Calu3 (cell line): ENCODE results near the gene GRP. TPM values are rescaled to one million over a fixed set of nuclear protein-coding genes. Genes with fewer than 3 reads are reported as not detected.

ENCODE experiments used
- BruUV-seq: library from RNA; stranded (reverse); fragments of 400-500 nt; replicated peaks from 2 replicates; lab custom pipeline; 2021; lab: Mats Ljungman, UMichigan
- CTCF ChIA-PET: fragments of 300-600 bp; sonication (Branson Sonifier 250); formaldehyde crosslinking; loops from one replicate; lab custom pipeline; 2022; ENCODE audit warnings: antibody characterized with exemption; lab: Charles Lee
- DNase-seq: peaks from one replicate; pipeline ENCODE4 v3.0.0; 2022
- H3K27ac Mint-ChIP-seq: one replicate; pipeline ENCODE4 v1.8.0; 2022; ENCODE audit warnings: mixed read lengths; ENCODE audit not compliant: unreplicated experiment
- H3K27me3 Mint-ChIP-seq: one replicate; pipeline ENCODE4 v1.8.0; 2022; ENCODE audit warnings: mixed read lengths; ENCODE audit not compliant: unreplicated experiment
- H3K36me3 Mint-ChIP-seq: one replicate; pipeline ENCODE4 v1.8.0; 2022; ENCODE audit warnings: mild to moderate bottlenecking, moderate library complexity, mixed read lengths; ENCODE audit not compliant: insufficient read depth, unreplicated experiment
- H3K4me1 Mint-ChIP-seq: one replicate; pipeline ENCODE4 v1.8.0; 2022; ENCODE audit warnings: mild to moderate bottlenecking, low read depth, mixed read lengths; ENCODE audit not compliant: unreplicated experiment
- H3K4me3 Mint-ChIP-seq: one replicate; pipeline ENCODE4 v1.8.0; 2022; ENCODE audit warnings: mild to moderate bottlenecking, low read depth, moderate library complexity, mixed read lengths; ENCODE audit not compliant: unreplicated experiment
- H3K9me3 Mint-ChIP-seq: one replicate; pipeline ENCODE4 v1.8.0; 2022; ENCODE audit warnings: low read depth, mixed read lengths; ENCODE audit not compliant: unreplicated experiment
- intact Hi-C: fragments of 100-400 bp; cut with micrococcal nuclease; formaldehyde crosslinking; loops from one replicate; pipeline ENCODE4 v1.10.0; 2022; ENCODE audit not compliant: unreplicated experiment
- total RNA-seq: library from RNA; stranded (reverse); gene quantifications from 2 replicates; pipeline ENCODE4 v1.2.3, GENCODE V29; 2022
- TF ChIP-seq, protein P1 (sequence below): fragments of 200-600 bp; IDR thresholded peaks from one replicate; pipeline ENCODE4 v1.8.0; 2022; ENCODE audit warnings: antibody characterized with exemption; ENCODE audit not compliant: unreplicated experiment

Gene GRP
- total RNA-seq, 1 experiment from 2014 or later, result not detected

DNA sequence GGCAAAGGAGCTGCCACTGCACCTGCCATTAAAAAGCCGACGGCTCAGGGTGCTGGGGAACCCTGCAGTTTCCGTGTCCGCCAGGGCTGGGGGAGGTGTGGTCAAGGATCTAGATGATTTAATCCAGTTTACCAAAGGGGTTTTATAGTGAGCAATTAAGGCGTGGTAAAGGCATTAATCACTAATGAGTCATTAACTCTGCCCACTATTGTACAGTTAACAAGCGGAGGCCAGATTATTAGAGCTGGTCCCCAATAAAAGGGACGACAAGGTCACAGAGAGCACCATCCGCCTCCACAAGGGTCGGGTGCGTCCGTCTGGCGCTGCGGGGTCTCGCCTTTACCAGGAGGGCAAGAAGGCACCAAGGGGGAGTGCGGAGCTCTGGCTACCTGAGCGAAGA, 43.7 kb downstream of the GRP start:
- BruUV-seq, result no TSS peak
- TF ChIP-seq, protein P1, sequence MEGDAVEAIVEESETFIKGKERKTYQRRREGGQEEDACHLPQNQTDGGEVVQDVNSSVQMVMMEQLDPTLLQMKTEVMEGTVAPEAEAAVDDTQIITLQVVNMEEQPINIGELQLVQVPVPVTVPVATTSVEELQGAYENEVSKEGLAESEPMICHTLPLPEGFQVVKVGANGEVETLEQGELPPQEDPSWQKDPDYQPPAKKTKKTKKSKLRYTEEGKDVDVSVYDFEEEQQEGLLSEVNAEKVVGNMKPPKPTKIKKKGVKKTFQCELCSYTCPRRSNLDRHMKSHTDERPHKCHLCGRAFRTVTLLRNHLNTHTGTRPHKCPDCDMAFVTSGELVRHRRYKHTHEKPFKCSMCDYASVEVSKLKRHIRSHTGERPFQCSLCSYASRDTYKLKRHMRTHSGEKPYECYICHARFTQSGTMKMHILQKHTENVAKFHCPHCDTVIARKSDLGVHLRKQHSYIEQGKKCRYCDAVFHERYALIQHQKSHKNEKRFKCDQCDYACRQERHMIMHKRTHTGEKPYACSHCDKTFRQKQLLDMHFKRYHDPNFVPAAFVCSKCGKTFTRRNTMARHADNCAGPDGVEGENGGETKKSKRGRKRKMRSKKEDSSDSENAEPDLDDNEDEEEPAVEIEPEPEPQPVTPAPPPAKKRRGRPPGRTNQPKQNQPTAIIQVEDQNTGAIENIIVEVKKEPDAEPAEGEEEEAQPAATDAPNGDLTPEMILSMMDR, result no peak
- CTCF ChIA-PET, result interaction anchor here (0.6 to 3.7 kb wide), 6 partner anchors 15 to 560 kb away, joined by 3 to 13 read pairs (median 4); no protein-coding TSS in a partner anchor
- intact Hi-C loops, result no loop called here
- Mint-ChIP-seq H3K9me3 (no peaks in the 10 kb centered on the region), H3K4me3 (peak overlapping the region; percentile 38), H3K36me3 (peaks cover 2% of the 10 kb centered on the region), H3K27me3 (peaks cover 91% of the 10 kb centered on the region), H3K27ac (no peak overlapping the region), H3K4me1 (peaks cover 24% of the 10 kb centered on the region)
- peak; percentile 46 for DNase-seq

DNA sequence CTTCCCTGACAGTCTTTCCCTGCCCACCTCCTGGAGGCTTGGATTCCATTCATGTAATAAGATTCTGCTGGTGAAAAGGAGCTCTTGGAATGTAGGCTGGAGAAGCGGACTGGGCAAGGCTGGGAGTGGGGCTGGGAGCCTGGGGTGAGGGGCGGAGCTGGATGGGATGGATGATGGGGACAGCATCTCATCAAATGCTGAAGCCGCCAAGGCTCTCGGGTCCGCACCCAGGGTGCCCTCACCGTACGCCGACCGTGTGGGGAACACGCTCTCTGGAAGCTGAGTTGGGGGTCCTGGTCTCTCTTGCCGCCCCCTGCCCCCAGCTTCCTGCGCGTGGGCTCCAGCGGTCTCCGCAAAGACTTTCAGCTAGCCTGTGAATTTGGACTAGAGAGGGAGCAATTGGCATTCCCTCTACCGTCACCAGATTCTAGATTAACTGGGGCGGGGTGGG, 44.2 kb downstream of the GRP start:
- peaks cover 91% of the 10 kb centered on the region for H3K27me3 Mint-ChIP-seq
- intact Hi-C loops, result no loop called here
- H3K9me3 Mint-ChIP-seq, result no peaks in the 10 kb centered on the region
- H3K27ac Mint-ChIP-seq, result no peak overlapping the region
- peaks cover 5% of the 10 kb centered on the region for H3K36me3 Mint-ChIP-seq
- TF ChIP-seq, protein P1, result no peak
- no peak for DNase-seq
- peak overlapping the region; percentile 38 for H3K4me3 Mint-ChIP-seq
- H3K4me1 Mint-ChIP-seq, result peaks cover 26% of the 10 kb centered on the region
- CTCF ChIA-PET, result interaction anchor here (0.6 to 3.7 kb wide), 4 partner anchors 15 to 559 kb away, joined by 3 to 13 read pairs (median 4); no protein-coding TSS in a partner anchor
- BruUV-seq, result no TSS peak

DNA sequence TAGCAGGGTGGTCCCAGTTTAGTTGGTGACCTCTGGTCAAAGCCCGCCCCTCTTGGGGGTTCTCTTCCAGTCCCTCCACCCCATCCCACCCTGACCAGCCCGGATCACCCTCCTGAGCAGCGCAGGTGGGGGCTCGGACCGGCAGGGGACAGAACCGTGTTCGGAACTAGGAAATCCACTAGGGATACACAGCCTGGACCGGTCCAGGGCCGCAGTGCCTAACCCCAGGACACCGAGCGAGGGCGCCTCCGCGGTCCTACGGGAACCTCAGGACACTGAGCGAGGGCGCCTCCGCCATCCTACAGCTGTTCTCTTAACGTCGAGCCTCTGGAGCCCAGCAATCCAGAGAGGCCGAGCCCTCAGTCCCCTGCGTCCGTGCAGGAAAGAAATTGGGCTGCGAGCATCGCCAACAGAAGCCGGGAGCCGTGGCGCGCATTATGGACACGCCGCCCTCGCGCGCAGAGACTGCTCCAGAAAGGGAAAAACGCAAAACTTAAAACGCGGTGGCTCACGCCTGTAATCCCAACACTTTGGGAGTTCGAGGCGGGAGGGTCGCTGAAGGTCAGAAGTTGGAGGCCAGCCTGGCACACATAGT, 44.8 kb downstream of the GRP start:
- CTCF ChIA-PET, result interaction anchor here (0.5 to 3.7 kb wide), 5 partner anchors 16 to 138 kb away, joined by 3 to 13 read pairs (median 5); no protein-coding TSS in a partner anchor
- H3K27ac Mint-ChIP-seq, result no peak overlapping the region
- intact Hi-C loops, result no loop called here
- DNase-seq, result no peak
- peaks cover 32% of the 10 kb centered on the region for H3K4me1 Mint-ChIP-seq
- peaks cover 91% of the 10 kb centered on the region for H3K27me3 Mint-ChIP-seq
- TF ChIP-seq, protein P1, result no peak
- H3K36me3 Mint-ChIP-seq, result peaks cover 5% of the 10 kb centered on the region
- H3K4me3 Mint-ChIP-seq, result peak overlapping the region; percentile 49
- BruUV-seq, result no TSS peak
- no peaks in the 10 kb centered on the region for H3K9me3 Mint-ChIP-seq

DNA sequence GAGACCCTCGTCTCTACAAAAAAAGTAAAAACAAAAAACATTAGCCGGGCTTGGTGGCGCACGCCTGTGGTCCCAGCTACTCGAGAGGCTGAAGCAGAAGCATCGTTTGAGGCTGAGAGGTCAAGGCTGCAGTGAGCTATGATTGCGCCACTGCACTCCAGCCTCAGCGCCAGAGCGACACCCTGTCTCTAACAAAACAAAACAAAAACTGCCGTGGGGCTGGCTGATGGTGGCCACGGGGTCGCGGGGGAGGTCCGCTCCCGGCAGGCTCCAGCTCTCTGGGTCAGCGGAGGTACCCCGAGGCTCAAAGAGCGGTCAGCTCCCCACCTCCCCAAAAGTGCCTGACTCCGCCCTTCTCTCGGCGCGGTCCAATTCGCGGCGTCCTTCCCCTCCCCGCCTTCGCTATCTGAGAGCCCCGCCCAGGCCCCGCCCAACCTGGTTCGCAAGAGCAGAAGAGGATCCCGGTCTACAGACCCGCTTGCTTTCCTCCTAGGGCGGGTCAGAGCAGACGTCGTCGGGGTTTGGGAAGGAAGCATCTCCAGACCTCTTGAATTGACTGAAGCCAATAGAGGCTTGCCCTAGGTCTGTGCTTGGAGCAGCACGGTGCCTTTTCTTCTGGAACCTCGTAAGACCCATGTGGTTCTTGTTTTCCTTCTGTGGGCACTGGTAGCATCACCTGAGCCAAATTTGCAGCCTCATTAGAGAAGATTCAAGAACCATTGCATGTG, 45.5 kb downstream of the GRP start:
- DNase-seq, result peak; percentile 36
- Mint-ChIP-seq H3K27ac (no peak overlapping the region), H3K27me3 (peaks cover 91% of the 10 kb centered on the region), H3K36me3 (peaks cover 5% of the 10 kb centered on the region), H3K4me1 (peaks cover 36% of the 10 kb centered on the region), H3K4me3 (peak overlapping the region; percentile 49), H3K9me3 (no peaks in the 10 kb centered on the region)
- CTCF ChIA-PET, result interaction anchor here (0.5 to 3.7 kb wide), 3 partner anchors 30 to 137 kb away, joined by 4 to 13 read pairs (median 5); no protein-coding TSS in a partner anchor
- BruUV-seq, result no TSS peak
- intact Hi-C loops, result no loop called here
- TF ChIP-seq, protein P1, result no peak
